Umbilical cord (tissue), 2 donors: ENCODE results near the gene AMN. TPM values are rescaled to one million over a fixed set of nuclear protein-coding genes. Genes with fewer than 3 reads are reported as not detected.

ENCODE experiments used
- DNase-seq: peaks from one replicate; pipeline ENCODE4 v3.0.0-alpha.2; 2015; ENCODE audit warnings: low spot score
- total RNA-seq: library from RNA; depleted of rRNA; stranded (reverse); fragments of >200 nt; gene quantifications from one replicate; pipeline ENCODE4 v1.2.3, GENCODE V29; 2014; ENCODE audit warnings: low replicate concordance; ENCODE audit not compliant: insufficient read depth

The AMN gene
- total RNA-seq, 1 donor from 2014 or later = not detected

DNA sequence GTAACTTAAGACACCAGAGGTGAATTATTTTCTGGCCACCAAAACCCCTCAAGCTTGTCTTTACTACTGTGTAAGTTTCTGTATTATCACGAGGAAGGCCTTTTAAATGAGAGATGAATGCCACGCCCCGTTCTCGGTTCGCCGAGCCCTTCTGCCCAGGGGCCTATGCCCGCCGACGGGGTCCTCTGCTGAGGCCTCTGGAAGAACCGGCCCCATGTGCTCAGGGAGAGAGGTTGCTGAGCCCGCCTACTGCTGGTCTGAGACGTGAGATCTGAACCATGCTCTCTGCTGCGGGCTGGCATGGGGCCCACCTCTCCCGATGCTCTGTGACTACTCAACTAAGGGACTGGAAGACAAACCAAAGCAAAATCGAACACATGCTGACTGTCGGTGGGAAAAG is 21.0 kb downstream of the AMN start:
- DNase-seq = no peak

DNA sequence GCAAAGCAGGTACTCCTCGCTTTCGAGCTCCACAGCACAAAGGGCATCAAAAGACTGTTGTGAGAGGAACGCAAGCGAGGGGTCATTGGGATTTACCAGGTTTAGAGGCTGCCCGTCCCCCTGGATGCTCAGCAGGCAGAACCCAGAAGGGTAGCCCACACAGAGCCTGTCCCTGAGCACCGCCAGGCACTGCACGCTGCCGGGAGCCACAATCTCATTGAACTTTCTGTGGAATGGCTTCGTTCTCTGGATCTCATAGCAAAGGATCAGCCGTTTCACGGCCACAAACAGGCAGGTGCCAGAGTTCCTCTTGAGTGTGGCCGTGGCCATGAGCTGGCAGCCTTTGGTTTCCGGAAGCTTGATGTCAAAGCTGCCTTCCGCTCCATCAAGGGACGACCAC is 21.5 kb downstream of the AMN start:
- DNase-seq = no peak

- DNase-seq = no peak
Observed at GRCh38 chr14:102944448-102945330, 22.2 kb downstream of the AMN start.

- DNase-seq = no peak
Observed at GRCh38 chr14:102945346-102946130, 23.1 kb downstream of the AMN start.

GRCh38 chr14:102947321-102948103 is 25.0 kb downstream of the AMN start:
- no peak for DNase-seq

- no peak for DNase-seq
Observed at GRCh38 chr14:102948698-102949061, 26.2 kb downstream of the AMN start.

GRCh38 chr14:102949062-102949800 is 26.8 kb downstream of the AMN start:
- no peak for DNase-seq

DNA sequence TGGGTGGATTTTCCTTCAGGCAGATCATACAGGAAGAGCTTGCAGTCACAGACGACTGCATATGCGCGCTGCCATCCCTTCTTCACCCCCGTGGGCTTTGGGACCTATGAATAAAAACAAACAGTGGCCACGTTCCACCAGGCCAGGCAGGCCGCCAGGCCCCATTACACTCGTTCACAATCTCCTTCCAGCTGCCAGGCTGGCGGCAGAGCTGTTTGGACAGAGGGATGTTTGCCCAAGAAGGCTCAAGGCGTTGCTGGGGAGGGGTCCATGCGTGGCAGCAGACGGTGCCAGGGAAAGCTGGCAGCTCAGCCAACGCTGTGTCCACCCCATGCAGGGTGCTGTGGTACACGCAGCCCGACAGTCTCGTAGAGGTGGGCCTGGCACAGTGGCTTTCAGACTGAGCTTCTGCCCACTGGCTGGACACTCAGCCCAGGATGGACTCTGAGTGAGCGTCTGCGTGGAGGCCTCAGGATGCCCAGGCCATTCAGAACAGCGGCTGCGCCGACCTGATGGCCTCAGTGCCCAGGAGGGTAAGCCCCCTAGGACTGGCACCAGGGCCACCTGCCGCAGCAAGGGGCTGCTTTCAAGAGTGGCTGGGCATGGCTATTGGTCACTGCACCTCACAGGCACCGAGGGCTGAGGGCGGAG is 27.5 kb downstream of the AMN start:
- DNase-seq = no peak

DNA sequence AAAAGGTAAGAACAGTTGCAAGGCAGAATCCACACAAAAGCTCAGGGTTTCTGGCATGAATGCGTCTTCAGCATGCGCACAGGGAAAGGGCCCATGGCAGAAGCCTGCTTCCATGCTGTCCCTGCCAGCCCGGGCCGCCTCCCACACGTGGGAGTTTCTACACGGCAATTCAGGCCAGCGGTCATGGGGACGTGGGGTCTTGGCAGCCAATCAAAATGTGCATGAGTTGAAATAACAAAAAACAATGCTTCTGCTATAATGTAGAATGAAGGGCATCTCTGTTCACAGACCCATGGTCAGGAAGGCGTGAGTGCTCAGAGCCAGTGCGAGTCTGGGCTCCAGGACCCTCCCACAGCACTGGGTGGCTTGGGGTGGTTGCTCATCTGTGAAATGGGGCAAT is 28.6 kb downstream of the AMN start:
- DNase-seq = no peak

GRCh38 chr14:102951799-102952198 is 29.3 kb downstream of the AMN start:
- no peak for DNase-seq

GRCh38 chr14:102952276-102952675 is 29.8 kb downstream of the AMN start:
- DNase-seq = no peak

DNA sequence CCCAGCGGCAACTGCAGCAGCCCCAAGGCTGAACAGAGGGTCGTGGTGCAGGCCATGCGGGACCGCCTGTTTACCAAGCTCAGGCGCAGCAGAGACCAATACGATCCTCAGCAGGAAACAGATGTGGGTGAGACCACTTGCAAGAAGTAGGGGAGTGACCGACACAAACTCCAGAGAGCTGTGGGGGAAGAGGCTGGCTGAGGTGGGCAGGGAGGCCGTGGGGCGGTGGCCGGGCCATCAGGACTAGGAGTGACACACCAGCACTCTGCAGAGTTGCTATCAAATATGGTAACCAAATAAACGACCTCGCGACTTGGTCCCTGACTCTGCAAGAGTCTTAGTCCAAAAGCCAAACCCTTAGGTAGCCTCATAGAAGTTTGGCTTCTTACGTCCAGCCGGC is 30.6 kb downstream of the AMN start:
- no peak for DNase-seq

DNA sequence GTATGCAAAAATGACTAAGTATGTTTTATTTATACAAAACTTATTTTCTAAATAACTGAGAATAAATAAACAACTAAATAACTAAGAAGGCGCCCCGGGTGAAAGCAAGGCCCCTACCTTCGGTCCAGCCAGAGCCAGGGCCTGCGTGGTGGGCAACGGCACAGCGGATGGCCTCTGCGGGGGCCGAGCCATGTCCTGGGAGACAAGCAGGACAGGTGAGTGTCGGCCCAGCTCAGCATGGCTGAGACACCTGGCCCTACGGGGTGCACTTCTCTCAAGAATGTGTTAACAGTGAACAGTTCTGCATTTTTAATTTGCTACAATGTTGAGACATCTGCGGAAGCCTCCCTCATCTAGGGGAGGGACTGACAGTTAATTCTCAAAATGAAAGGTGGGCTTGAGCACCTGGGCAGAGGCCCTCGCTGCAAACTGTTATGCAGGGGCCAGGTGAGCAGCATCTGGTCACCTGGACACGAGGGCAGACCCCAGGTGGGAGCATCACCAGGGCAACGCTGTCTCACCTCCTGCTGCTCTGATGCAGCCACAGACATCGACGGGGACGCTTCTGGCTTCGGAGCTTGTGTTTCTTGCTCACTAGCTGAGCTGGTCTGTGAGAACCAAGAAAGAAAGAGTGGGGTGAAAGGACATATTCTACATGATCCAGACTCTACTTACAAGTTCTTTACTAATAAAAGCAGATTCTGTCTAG is 31.8 kb downstream of the AMN start:
- DNase-seq = no peak

DNA sequence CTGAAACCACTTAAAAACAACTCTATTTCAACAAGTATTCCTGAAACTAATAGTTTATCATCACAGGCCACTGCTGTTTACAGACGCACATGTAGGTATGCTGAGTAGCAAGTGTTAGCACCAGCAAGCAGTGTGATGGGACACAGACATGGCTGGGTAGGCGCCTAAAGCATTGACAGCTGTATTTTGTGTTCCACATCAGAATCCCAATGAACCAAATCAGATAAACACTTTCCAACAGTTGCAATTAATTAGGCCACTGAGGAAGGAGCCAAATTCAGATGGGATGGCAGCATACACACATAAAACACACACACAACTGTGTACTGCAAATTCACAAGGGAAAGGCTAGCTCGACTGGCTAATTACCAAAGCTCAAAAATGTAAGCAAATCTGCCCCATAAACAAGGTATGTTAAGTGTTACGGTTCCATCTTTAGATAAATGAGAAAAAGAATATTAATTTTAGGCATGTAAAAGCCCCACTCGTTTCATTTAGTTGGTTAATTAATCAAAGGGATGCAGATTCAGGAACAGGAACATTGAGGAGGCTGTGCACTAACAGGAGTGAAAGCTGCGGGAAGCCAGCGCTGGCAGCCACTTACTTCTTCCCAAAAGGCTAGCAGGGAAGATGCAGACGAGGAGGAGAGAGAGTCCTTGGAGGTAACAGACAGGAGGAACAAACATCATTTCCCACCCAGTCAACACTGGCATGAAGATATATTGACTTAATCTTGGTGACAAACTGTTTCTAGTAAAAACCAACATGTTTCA is 33.4 kb downstream of the AMN start:
- no peak for DNase-seq

GRCh38 chr14:102957222-102957621 is 34.8 kb downstream of the AMN start:
- DNase-seq = no peak

- DNase-seq = no peak
Observed at GRCh38 chr14:102958461-102958860, 36.0 kb downstream of the AMN start.

DNA sequence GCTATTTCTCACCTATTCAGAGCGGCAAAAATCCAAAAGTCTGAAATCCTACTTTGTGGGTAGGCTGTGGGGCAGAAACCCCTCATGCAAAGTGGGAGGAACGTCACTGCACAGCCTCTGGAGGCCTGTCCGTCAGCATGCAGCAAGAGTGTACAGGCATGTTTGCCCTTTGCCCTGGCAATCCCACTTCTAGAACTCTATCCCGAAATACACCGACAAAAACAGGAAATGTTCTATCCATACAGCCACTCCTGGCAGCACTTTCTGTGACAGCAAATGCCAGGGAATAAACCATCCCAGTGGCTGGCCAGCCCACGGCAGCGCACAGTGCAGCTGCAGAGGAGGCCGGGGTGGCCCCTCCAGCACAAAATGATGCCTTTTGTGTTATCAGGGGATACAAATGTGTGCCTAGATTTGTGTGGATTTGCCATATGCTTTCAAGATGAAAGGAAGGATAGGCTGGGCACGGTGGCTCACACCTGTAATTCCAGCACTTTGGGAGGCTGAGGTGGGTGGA is 39.7 kb downstream of the AMN start:
- no peak for DNase-seq

- DNase-seq = no peak
Observed at GRCh38 chr14:102964152-102964730, 41.8 kb downstream of the AMN start.

- DNase-seq = no peak
Observed at GRCh38 chr14:102965282-102965681, 42.8 kb downstream of the AMN start.
